ENCODE measurements around the gene FBXW11. TPM values are rescaled to one million over a fixed set of nuclear protein-coding genes. Genes with fewer than 3 reads are reported as not detected.

FBXW11 gene
- total RNA-seq, 1 donor from 2014 or later, result 54.8 TPM

GRCh38 chr5:172038167-172038566 lies 31.7 kb upstream of the FBXW11 start:
- no peak for TF ChIP-seq CTCF (IDR thresholded peaks at IDR 0.05)
- H3K27me3 Mint-ChIP-seq (ENCODE audit: low read depth), result no peaks in the 10 kb centered on the region
- peaks cover 1% of the 10 kb centered on the region for H3K36me3 Mint-ChIP-seq (ENCODE audit: low read depth)
- H3K27ac Mint-ChIP-seq (ENCODE audit: unreplicated experiment), result no peak overlapping the region
- H3K9me3 Mint-ChIP-seq (ENCODE audit: low read depth), result no peaks in the 10 kb centered on the region
- DNase-seq (ENCODE audit: low spot score), result no peak
- H3K4me3 Mint-ChIP-seq (ENCODE audit: unreplicated experiment), result no peak overlapping the region
- H3K4me1 Mint-ChIP-seq (ENCODE audit: low read depth), result no peaks in the 10 kb centered on the region

GRCh38 chr5:172035049-172035448 lies 28.6 kb upstream of the FBXW11 start:
- Mint-ChIP-seq H3K4me1 (ENCODE audit: low read depth) (no peaks in the 10 kb centered on the region), H3K4me3 (ENCODE audit: unreplicated experiment) (no peak overlapping the region), H3K36me3 (ENCODE audit: low read depth) (peaks cover 2% of the 10 kb centered on the region), H3K27ac (ENCODE audit: unreplicated experiment) (no peak overlapping the region), H3K9me3 (ENCODE audit: low read depth) (no peaks in the 10 kb centered on the region), H3K27me3 (ENCODE audit: low read depth) (no peaks in the 10 kb centered on the region)
- no peak for TF ChIP-seq CTCF (IDR thresholded peaks at IDR 0.05)
- no peak for DNase-seq (ENCODE audit: low spot score)

- Mint-ChIP-seq H3K36me3 (ENCODE audit: low read depth) (peaks cover 2% of the 10 kb centered on the region), H3K4me3 (ENCODE audit: unreplicated experiment) (no peak overlapping the region), H3K27me3 (ENCODE audit: low read depth) (no peaks in the 10 kb centered on the region), H3K27ac (ENCODE audit: unreplicated experiment) (no peak overlapping the region), H3K4me1 (ENCODE audit: low read depth) (peaks cover 5% of the 10 kb centered on the region), H3K9me3 (ENCODE audit: low read depth) (no peaks in the 10 kb centered on the region)
- no peak for DNase-seq (ENCODE audit: low spot score)
- no peak for TF ChIP-seq CTCF (IDR thresholded peaks at IDR 0.05)
Measured at GRCh38 chr5:172031894-172032461, 25.5 kb upstream of the FBXW11 start.

GRCh38 chr5:172029876-172030275 lies 23.4 kb upstream of the FBXW11 start:
- Mint-ChIP-seq H3K27ac (ENCODE audit: unreplicated experiment) (no peak overlapping the region), H3K27me3 (ENCODE audit: low read depth) (no peaks in the 10 kb centered on the region), H3K4me3 (ENCODE audit: unreplicated experiment) (no peak overlapping the region), H3K9me3 (ENCODE audit: low read depth) (no peaks in the 10 kb centered on the region), H3K36me3 (ENCODE audit: low read depth) (peaks cover 2% of the 10 kb centered on the region), H3K4me1 (ENCODE audit: low read depth) (peaks cover 5% of the 10 kb centered on the region)
- TF ChIP-seq CTCF (IDR thresholded peaks at IDR 0.05), result no peak
- no peak for DNase-seq (ENCODE audit: low spot score)

GRCh38 chr5:172028167-172028566 lies 21.7 kb upstream of the FBXW11 start:
- H3K36me3 Mint-ChIP-seq (ENCODE audit: low read depth), result peaks cover 2% of the 10 kb centered on the region
- no peak overlapping the region for H3K4me3 Mint-ChIP-seq (ENCODE audit: unreplicated experiment)
- no peak for TF ChIP-seq CTCF (IDR thresholded peaks at IDR 0.05)
- H3K27me3 Mint-ChIP-seq (ENCODE audit: low read depth), result no peaks in the 10 kb centered on the region
- DNase-seq (ENCODE audit: low spot score), result no peak
- H3K4me1 Mint-ChIP-seq (ENCODE audit: low read depth), result peaks cover 5% of the 10 kb centered on the region
- H3K27ac Mint-ChIP-seq (ENCODE audit: unreplicated experiment), result no peak overlapping the region
- no peaks in the 10 kb centered on the region for H3K9me3 Mint-ChIP-seq (ENCODE audit: low read depth)
